ENCODE results near the gene BSCL2.
"Not testable (repeated sequence)": the region's sequence is repeated elsewhere in the genome, so short reads cannot be mapped to it uniquely, and the experiment has no call there.

Gene BSCL2

DNA sequence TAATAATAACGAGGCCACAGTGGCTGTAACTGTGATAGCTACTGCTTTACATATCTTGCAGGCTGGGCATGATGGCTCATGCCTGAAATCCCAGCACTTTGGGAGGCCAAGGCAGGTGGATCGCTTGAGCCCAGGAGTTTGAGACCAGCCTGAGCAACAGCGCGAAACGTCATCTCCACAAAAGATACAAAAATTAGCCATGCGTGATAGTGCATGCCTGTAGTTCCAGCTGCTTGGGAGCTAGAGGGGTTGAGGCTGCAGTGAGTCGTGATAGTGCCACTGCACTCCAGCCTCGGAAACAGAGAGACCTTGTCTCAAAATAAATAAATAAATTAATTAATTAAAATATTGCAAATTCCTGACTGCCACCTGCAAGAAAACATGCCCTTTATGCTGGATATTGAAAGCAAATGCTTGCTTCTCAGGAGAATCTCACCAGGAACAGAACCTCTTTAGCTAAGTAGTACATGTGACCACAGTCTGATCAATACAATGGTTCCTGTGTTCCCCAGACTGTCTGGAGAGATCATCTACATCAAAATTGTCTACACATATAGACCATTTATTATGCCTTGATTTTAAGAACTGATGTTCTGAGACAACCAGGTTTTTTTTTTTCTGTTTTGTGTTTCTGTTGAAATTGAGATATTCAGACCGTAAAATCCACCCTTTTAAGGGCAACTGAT lies 40.4 kb upstream of the BSCL2 start:
- ATAC-seq: no peak; the same call in 2 of the 3 replicates
- no peak for TF ChIP-seq ISL1 (CRISPR knock-in tag; IDR thresholded peaks at IDR 0.05)

- TF ChIP-seq ZFP3 (CRISPR knock-in tag; IDR thresholded peaks at IDR 0.05) (no peak), PPARA (CRISPR knock-in tag; IDR thresholded peaks at IDR 0.05; ENCODE audit: borderline replicate concordance) (no peak), ESRRG (CRISPR knock-in tag; IDR thresholded peaks at IDR 0.05) (no peak), ZNF70 (CRISPR knock-in tag; IDR thresholded peaks at IDR 0.05) (no peak), ZNF8 (CRISPR knock-in tag; IDR thresholded peaks at IDR 0.05) (no peak), ARNTL (CRISPR knock-in tag; IDR thresholded peaks at IDR 0.05; ENCODE audit: borderline replicate concordance, low read depth) (no peak), ZFP30 (CRISPR knock-in tag; IDR thresholded peaks at IDR 0.05) (no peak), ZC3H10 (CRISPR knock-in tag; IDR thresholded peaks at IDR 0.05) (no peak)
- TF ChIP-seq, protein P1, sequence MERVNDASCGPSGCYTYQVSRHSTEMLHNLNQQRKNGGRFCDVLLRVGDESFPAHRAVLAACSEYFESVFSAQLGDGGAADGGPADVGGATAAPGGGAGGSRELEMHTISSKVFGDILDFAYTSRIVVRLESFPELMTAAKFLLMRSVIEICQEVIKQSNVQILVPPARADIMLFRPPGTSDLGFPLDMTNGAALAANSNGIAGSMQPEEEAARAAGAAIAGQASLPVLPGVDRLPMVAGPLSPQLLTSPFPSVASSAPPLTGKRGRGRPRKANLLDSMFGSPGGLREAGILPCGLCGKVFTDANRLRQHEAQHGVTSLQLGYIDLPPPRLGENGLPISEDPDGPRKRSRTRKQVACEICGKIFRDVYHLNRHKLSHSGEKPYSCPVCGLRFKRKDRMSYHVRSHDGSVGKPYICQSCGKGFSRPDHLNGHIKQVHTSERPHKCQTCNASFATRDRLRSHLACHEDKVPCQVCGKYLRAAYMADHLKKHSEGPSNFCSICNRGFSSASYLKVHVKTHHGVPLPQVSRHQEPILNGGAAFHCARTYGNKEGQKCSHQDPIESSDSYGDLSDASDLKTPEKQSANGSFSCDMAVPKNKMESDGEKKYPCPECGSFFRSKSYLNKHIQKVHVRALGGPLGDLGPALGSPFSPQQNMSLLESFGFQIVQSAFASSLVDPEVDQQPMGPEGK (CRISPR knock-in tag; IDR thresholded peaks at IDR 0.05; ENCODE audit: borderline replicate concordance): no peak
- TF ChIP-seq, protein P2, sequence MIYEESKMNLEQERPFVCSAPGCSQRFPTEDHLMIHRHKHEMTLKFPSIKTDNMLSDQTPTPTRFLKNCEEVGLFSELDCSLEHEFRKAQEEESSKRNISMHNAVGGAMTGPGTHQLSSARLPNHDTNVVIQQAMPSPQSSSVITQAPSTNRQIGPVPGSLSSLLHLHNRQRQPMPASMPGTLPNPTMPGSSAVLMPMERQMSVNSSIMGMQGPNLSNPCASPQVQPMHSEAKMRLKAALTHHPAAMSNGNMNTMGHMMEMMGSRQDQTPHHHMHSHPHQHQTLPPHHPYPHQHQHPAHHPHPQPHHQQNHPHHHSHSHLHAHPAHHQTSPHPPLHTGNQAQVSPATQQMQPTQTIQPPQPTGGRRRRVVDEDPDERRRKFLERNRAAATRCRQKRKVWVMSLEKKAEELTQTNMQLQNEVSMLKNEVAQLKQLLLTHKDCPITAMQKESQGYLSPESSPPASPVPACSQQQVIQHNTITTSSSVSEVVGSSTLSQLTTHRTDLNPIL (CRISPR knock-in tag; IDR thresholded peaks at IDR 0.05; ENCODE audit: low read depth): no peak
- TF ChIP-seq, protein P3, sequence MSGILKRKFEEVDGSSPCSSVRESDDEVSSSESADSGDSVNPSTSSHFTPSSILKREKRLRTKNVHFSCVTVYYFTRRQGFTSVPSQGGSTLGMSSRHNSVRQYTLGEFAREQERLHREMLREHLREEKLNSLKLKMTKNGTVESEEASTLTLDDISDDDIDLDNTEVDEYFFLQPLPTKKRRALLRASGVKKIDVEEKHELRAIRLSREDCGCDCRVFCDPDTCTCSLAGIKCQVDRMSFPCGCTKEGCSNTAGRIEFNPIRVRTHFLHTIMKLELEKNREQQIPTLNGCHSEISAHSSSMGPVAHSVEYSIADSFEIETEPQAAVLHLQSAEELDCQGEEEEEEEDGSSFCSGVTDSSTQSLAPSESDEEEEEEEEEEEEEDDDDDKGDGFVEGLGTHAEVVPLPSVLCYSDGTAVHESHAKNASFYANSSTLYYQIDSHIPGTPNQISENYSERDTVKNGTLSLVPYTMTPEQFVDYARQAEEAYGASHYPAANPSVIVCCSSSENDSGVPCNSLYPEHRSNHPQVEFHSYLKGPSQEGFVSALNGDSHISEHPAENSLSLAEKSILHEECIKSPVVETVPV (CRISPR knock-in tag; IDR thresholded peaks at IDR 0.05): no peak
These were observed 30.0 kb upstream of the BSCL2 start for GRCh38 chr11:62737196-62737595.

GRCh38 chr11:62732830-62733229 lies 25.6 kb upstream of the BSCL2 start:
- no peak for ATAC-seq

More at GRCh38 chr11:62737196-62737595, 30.0 kb upstream of the BSCL2 start:
- no peak for ATAC-seq

GRCh38 chr11:62730076-62730475 lies 22.9 kb upstream of the BSCL2 start:
- not testable (repeated sequence) for ATAC-seq

More at GRCh38 chr11:62732830-62733229, 25.6 kb upstream of the BSCL2 start:
- no peak for TF ChIP-seq BACH2 (CRISPR knock-in tag; IDR thresholded peaks at IDR 0.05; ENCODE audit: borderline replicate concordance)
- no peak for TF ChIP-seq TCF4 (CRISPR knock-in tag; IDR thresholded peaks at IDR 0.05; ENCODE audit: borderline replicate concordance)
- TF ChIP-seq TOX (CRISPR knock-in tag; IDR thresholded peaks at IDR 0.05; ENCODE audit: borderline replicate concordance): no peak
- TF ChIP-seq ZNF8 (CRISPR knock-in tag; IDR thresholded peaks at IDR 0.05): no peak
- TF ChIP-seq SNAI2 (CRISPR knock-in tag; IDR thresholded peaks at IDR 0.05): no peak

GRCh38 chr11:62728171-62728988 lies 21.2 kb upstream of the BSCL2 start, which contains the start of gene TTC9C:
TSS of gene TTC9C (plus strand) at chr11:62728486. CDS start at chr11:62728849, 363 bp downstream.
- peak; percentile 77 for ATAC-seq
- TF ChIP-seq TSHZ2 (CRISPR knock-in tag; IDR thresholded peaks at IDR 0.05) (no peak), ZNF565 (CRISPR knock-in tag; conservative IDR thresholded peaks at IDR 0.05; ENCODE audit: low read depth) (no peak), ZFP30 (CRISPR knock-in tag; IDR thresholded peaks at IDR 0.05) (no peak), RARB (CRISPR knock-in tag; IDR thresholded peaks at IDR 0.05) (no peak), ARNTL (CRISPR knock-in tag; IDR thresholded peaks at IDR 0.05; ENCODE audit: borderline replicate concordance, low read depth) (no peak), ZC3H10 (CRISPR knock-in tag; IDR thresholded peaks at IDR 0.05) (no peak), ZFP3 (CRISPR knock-in tag; IDR thresholded peaks at IDR 0.05) (no peak), ESRRG (CRISPR knock-in tag; IDR thresholded peaks at IDR 0.05) (no peak), ZNF70 (CRISPR knock-in tag; IDR thresholded peaks at IDR 0.05) (no peak), ZNF8 (CRISPR knock-in tag; IDR thresholded peaks at IDR 0.05) (no peak), BACH2 (CRISPR knock-in tag; IDR thresholded peaks at IDR 0.05; ENCODE audit: borderline replicate concordance) (no peak)
- TF ChIP-seq, protein P2 (CRISPR knock-in tag; IDR thresholded peaks at IDR 0.05; ENCODE audit: low read depth): no peak
